IPS-NIHi7 (cell line): Measurements from ENCODE around the gene JKAMP.

Source experiments
- DNase-seq: peaks from one replicate; pipeline ENCODE4 v3.0.0; 2012; ENCODE audit warnings: mixed read lengths; ENCODE audit errors: extremely low spot score

The JKAMP gene

GRCh38 chr14:59540852-59541251, 56.5 kb downstream of the JKAMP start:
- no peak for DNase-seq

- no peak for DNase-seq
Measured at GRCh38 chr14:59541731-59542130, 57.4 kb downstream of the JKAMP start.

- DNase-seq, result no peak
Measured at GRCh38 chr14:59543873-59544272, 59.6 kb downstream of the JKAMP start.

- no peak for DNase-seq
Measured at GRCh38 chr14:59547310-59547709, 63.0 kb downstream of the JKAMP start.
